Naive thymus-derived CD8-positive, alpha-beta T cell (primary cell): ENCODE results near the gene DUS1L. TPM values are rescaled to one million over a fixed set of nuclear protein-coding genes. Genes with fewer than 3 reads are reported as not detected.

Experiments
- ATAC-seq, 2 donors: fragments of 150-1000 bp; cut with Tn5 transposase in 1 of 2; sonication (Bioruptor Pico), chemical (Tn5 transposase) in 1 of 2; 1 replicate in 1 of 2; 2 replicates in 1 of 2; pipeline ENCODE4 v1.10.0; 2021; ENCODE audit warnings: mild to moderate bottlenecking in 2 of 2, moderate library complexity in 2 of 2
- POLR2A ChIA-PET: fragments of 350-600 bp; sonication (Branson Sonifier 250); formaldehyde crosslinking; loops from one replicate; lab custom pipeline; 2021; ENCODE audit warnings: antibody characterized with exemption; lab: Charles Lee
- DNase-seq, 10 donors: peaks; one replicate each; pipeline versions ENCODE4 v3.0.0 to v3.0.0-alpha.2; 2020 to 2022
- H3K27ac Mint-ChIP-seq, 10 donors: one replicate each; pipeline ENCODE4 v1.8.0; 2020 to 2022; ENCODE audit warnings: mild to moderate bottlenecking in 10 of 10, mixed read lengths in 10 of 10, moderate library complexity in 4 of 10, inconsistent platforms in 1 of 10
- H3K27me3 Mint-ChIP-seq, 5 donors: one replicate each; pipeline ENCODE4 v1.8.0; 2021 to 2022; ENCODE audit warnings: mixed read lengths in 5 of 5
- H3K36me3 Mint-ChIP-seq, 3 donors: one replicate each; pipeline ENCODE4 v1.8.0; 2020 to 2022; ENCODE audit warnings: mixed read lengths in 3 of 3, mild to moderate bottlenecking in 2 of 3, inconsistent platforms in 1 of 3
- H3K4me1 Mint-ChIP-seq, 4 donors: one replicate each; pipeline ENCODE4 v1.8.0; 2021 to 2022; ENCODE audit warnings: mixed read lengths in 4 of 4
- H3K4me3 Mint-ChIP-seq, 10 donors: one replicate each; pipeline ENCODE4 v1.8.0; 2020 to 2022; ENCODE audit warnings: mild to moderate bottlenecking in 10 of 10, mixed read lengths in 10 of 10, moderate library complexity in 6 of 10, inconsistent platforms in 1 of 10
- H3K9me3 Mint-ChIP-seq, 9 donors: one replicate each; pipeline ENCODE4 v1.8.0; 2020 to 2022; ENCODE audit warnings: mixed read lengths in 9 of 9, mild to moderate bottlenecking in 3 of 9, inconsistent platforms in 1 of 9, moderate library complexity in 1 of 9
- polyA plus RNA-seq, 3 donors: library from polyadenylated mRNA; unstranded; fragments of 300-500 nt; fragmentation: Illumina TruSeq; gene quantifications; one replicate each; pipeline ENCODE4 v1.2.3, GENCODE V29; 2021
- total RNA-seq, 8 experiments: library from RNA in 2 of 8; stranded (reverse) in 2 of 8; gene quantifications; one replicate each; pipeline ENCODE4 v1.2.3 and lab custom pipeline; 2021 to 2026

Gene DUS1L
- total and polyA plus RNA-seq, 5 experiments from 2014 or later: 68.6 to 167 (median 142) TPM

DNA sequence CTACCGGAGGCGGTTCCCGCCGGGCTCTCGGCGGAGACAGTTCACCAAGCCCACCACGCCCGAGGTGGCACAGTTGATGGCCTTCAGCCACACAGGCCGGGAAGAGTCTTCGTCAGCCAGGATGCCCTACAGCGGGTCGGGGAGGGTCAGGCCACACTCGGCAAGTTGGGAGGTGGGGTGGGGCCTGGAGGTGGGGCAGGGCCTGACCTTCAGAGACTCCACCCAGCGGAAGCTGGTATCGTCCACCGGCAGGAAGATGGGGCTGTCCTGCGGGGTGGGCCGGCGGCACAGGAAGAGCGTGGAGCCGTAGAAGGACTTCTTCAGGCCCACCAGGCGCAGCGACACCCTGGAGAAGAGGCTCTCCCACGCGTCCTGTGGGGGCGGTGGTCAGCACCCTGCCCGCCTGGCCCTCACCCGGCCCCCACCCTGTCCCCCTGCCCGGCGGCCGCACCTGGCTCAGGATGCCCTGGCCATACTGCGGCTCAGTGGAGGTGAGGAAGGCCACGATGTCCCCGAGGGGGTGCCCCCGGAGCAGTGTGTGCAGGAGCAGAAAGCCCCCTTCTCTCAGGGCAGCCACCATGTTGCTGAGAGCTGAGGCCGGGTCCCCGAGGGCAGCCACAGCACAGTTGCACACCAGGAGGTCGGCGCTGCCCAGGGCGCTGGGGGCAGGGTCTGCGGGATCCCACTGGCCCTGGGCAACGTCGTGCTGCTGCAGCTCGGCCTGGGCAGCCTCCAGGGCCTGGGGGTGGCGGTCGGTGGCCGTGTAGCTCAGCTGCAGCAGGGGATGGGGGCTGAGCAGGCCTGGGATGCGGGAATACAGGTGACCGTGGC lies 19.6 kb upstream of the DUS1L start:
- H3K27ac Mint-ChIP-seq: peak overlapping the region in 1 of 10 donors; percentile 44
- peak in 2 of 10 donors; percentile 5 to 32 for DNase-seq
- no peaks in the 10 kb centered on the region for H3K27me3 Mint-ChIP-seq

GRCh38 chr17:82084373-82085030 lies 18.9 kb upstream of the DUS1L start:
- no peak overlapping the region for H3K4me3 Mint-ChIP-seq
- DNase-seq (peak in 1 of 10 donors; percentile 3), ATAC-seq (no peak)
- peaks cover 0 to 31% (median 3%) of the 10 kb centered on the region in 3 donors for H3K36me3 Mint-ChIP-seq
- H3K4me1 Mint-ChIP-seq: no peaks in the 10 kb centered on the region
- no peaks in the 10 kb centered on the region for H3K9me3 Mint-ChIP-seq
- POLR2A ChIA-PET: no interaction called here
- no peaks in the 10 kb centered on the region for H3K27me3 Mint-ChIP-seq
- peak overlapping the region in 1 of 10 donors; percentile 9 for H3K27ac Mint-ChIP-seq

More for the DNA sequence above, 19.6 kb upstream of the DUS1L start:
- H3K4me1 Mint-ChIP-seq: no peaks in the 10 kb centered on the region
- no peak for ATAC-seq
- POLR2A ChIA-PET: no interaction called here
- no peaks in the 10 kb centered on the region for H3K9me3 Mint-ChIP-seq
- no peak overlapping the region for H3K4me3 Mint-ChIP-seq
- peaks cover 0 to 26% (median 0%) of the 10 kb centered on the region in 3 donors for H3K36me3 Mint-ChIP-seq

DNA sequence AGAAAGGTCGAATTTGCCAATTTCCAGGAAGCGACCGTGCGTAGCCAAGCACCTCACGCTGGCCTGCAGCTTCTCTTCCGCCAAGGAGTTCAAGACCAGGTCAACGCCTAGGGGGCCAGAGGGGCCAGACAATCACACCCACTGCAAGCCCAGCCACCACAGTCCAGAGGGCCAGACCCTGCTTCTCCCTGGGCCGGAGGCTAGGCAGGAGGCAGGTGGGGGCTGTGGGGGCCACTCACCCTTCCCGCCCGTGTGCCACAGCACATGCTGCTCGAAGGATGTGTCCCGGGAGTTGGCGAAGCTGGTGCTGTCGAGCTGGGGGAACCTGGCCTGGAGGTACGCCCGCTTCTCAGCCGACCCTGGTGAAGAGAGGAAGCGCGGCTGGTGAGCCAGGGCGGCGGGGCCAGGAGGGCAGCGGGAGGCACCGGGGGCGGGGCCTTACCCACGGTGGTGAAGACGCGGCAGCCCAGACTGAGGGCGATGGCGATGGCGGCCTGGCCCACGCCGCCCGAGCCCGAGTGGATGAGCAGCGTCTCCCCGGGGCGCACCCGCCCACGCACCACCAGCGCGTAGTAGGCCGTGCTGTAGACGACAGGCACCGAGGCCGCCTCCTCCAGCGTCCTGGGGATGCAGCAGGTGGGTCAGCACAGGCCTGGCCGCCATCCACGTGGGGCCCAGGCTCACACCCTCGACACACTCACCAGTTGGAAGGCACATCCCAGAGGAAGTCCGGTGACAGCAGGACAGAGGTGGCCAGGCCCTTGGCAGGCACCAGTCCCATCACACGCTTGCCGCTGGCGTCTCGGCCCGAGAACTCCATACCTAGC lies 18.1 kb upstream of the DUS1L start:
- Mint-ChIP-seq H3K4me1 (no peaks in the 10 kb centered on the region), H3K27me3 (no peaks in the 10 kb centered on the region), H3K4me3 (no peak overlapping the region), H3K9me3 (no peaks in the 10 kb centered on the region), H3K27ac (no peak overlapping the region), H3K36me3 (peaks cover 0 to 34% (median 5%) of the 10 kb centered on the region in 3 donors)
- no peak for ATAC-seq
- POLR2A ChIA-PET: no interaction called here
- no peak for DNase-seq

- no peaks in the 10 kb centered on the region for H3K27me3 Mint-ChIP-seq
- no peaks in the 10 kb centered on the region for H3K4me1 Mint-ChIP-seq
- H3K9me3 Mint-ChIP-seq: no peaks in the 10 kb centered on the region
- H3K36me3 Mint-ChIP-seq: peaks cover 0 to 33% (median 5%) of the 10 kb centered on the region in 3 donors
- ATAC-seq (no peak), DNase-seq (no peak)
- POLR2A ChIA-PET: interaction anchor here (1.0 kb wide), 1 partner anchor 43 kb away, joined by 3 read pairs; no protein-coding TSS in a partner anchor
- H3K27ac Mint-ChIP-seq: no peak overlapping the region
- H3K4me3 Mint-ChIP-seq: no peak overlapping the region
These were observed 17.4 kb upstream of the DUS1L start for GRCh38 chr17:82083009-82083408.

GRCh38 chr17:82082456-82082855 lies 16.9 kb upstream of the DUS1L start:
- ATAC-seq (no peak), DNase-seq (no peak)
- H3K9me3 Mint-ChIP-seq: no peaks in the 10 kb centered on the region
- POLR2A ChIA-PET: interaction anchor here (1.0 kb wide), 1 partner anchor 44 kb away, joined by 3 read pairs; no protein-coding TSS in a partner anchor
- no peaks in the 10 kb centered on the region for H3K4me1 Mint-ChIP-seq
- no peak overlapping the region for H3K4me3 Mint-ChIP-seq
- H3K36me3 Mint-ChIP-seq: peaks cover 0 to 31% (median 5%) of the 10 kb centered on the region in 3 donors
- H3K27me3 Mint-ChIP-seq: no peaks in the 10 kb centered on the region
- H3K27ac Mint-ChIP-seq: no peak overlapping the region

GRCh38 chr17:82081966-82082365 lies 16.4 kb upstream of the DUS1L start:
- no peak for ATAC-seq

DNA sequence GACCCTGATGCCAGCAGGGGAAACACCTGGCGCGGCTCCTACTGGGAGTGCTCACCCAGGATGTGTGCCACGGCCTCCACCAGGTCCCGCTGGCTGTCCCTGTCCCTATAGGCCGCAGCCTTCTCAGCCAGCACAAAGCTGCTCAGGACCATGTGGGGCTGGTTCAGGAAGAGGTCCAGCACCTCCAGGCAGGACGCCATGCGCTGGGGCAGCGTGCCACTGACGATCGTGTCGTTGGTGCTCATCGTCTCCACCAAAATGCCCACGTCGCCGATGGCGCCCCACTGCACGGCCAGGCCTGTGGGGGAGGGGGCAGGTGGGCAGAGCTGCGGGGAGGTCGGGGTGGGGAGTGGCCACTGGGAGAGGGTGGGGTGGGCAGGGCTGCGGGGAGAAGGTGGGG lies 15.9 kb upstream of the DUS1L start:
- DNase-seq (no peak), ATAC-seq (no peak)
- H3K27me3 Mint-ChIP-seq: no peaks in the 10 kb centered on the region
- H3K4me1 Mint-ChIP-seq: no peaks in the 10 kb centered on the region
- H3K27ac Mint-ChIP-seq: peak overlapping the region in 1 of 10 donors; percentile 13
- no peaks in the 10 kb centered on the region for H3K9me3 Mint-ChIP-seq
- POLR2A ChIA-PET: no interaction called here
- no peak overlapping the region for H3K4me3 Mint-ChIP-seq
- peaks cover 0 to 29% (median 5%) of the 10 kb centered on the region in 3 donors for H3K36me3 Mint-ChIP-seq

More at GRCh38 chr17:82081966-82082365, 16.4 kb upstream of the DUS1L start:
- Mint-ChIP-seq H3K27ac (no peak overlapping the region), H3K36me3 (peaks cover 0 to 30% (median 5%) of the 10 kb centered on the region in 3 donors), H3K4me1 (no peaks in the 10 kb centered on the region), H3K9me3 (no peaks in the 10 kb centered on the region), H3K27me3 (no peaks in the 10 kb centered on the region), H3K4me3 (no peak overlapping the region)
- no peak for DNase-seq
- POLR2A ChIA-PET: no interaction called here

- no peaks in the 10 kb centered on the region for H3K27me3 Mint-ChIP-seq
- no peak overlapping the region for H3K4me3 Mint-ChIP-seq
- POLR2A ChIA-PET: no interaction called here
- peak overlapping the region in 1 of 10 donors; percentile 13 for H3K27ac Mint-ChIP-seq
- no peaks in the 10 kb centered on the region for H3K4me1 Mint-ChIP-seq
- no peaks in the 10 kb centered on the region for H3K9me3 Mint-ChIP-seq
- ATAC-seq: no peak
- DNase-seq: no peak
- peaks cover 0 to 29% (median 5%) of the 10 kb centered on the region in 3 donors for H3K36me3 Mint-ChIP-seq
These were observed 15.3 kb upstream of the DUS1L start for GRCh38 chr17:82080789-82081464.

- H3K27ac Mint-ChIP-seq: peak overlapping the region in 1 of 10 donors; percentile 40
- POLR2A ChIA-PET: no interaction called here
- no peaks in the 10 kb centered on the region for H3K9me3 Mint-ChIP-seq
- peaks cover 0 to 29% (median 5%) of the 10 kb centered on the region in 3 donors for H3K36me3 Mint-ChIP-seq
- H3K4me1 Mint-ChIP-seq: no peaks in the 10 kb centered on the region
- H3K4me3 Mint-ChIP-seq: no peak overlapping the region
- no peaks in the 10 kb centered on the region for H3K27me3 Mint-ChIP-seq
- ATAC-seq (no peak), DNase-seq (no peak)
These were observed 14.6 kb upstream of the DUS1L start for GRCh38 chr17:82080048-82080788.

- Mint-ChIP-seq H3K27me3 (no peaks in the 10 kb centered on the region), H3K36me3 (peaks cover 0 to 25% (median 5%) of the 10 kb centered on the region in 3 donors), H3K27ac (no peak overlapping the region), H3K4me3 (peak overlapping the region in 1 of 10 donors; percentile 14), H3K9me3 (no peaks in the 10 kb centered on the region), H3K4me1 (no peaks in the 10 kb centered on the region)
- DNase-seq (no peak), ATAC-seq (no peak)
- POLR2A ChIA-PET: interaction anchor here (0.6 kb wide), 1 partner anchor 515 kb away, joined by 8 read pairs; no protein-coding TSS in a partner anchor
These were observed 13.5 kb upstream of the DUS1L start for GRCh38 chr17:82079001-82079677.

- Mint-ChIP-seq H3K36me3 (peaks cover 0 to 21% (median 5%) of the 10 kb centered on the region in 3 donors), H3K27ac (peak overlapping the region in 1 of 10 donors; percentile 71), H3K27me3 (no peaks in the 10 kb centered on the region), H3K9me3 (no peaks in the 10 kb centered on the region), H3K4me3 (no peak overlapping the region), H3K4me1 (no peaks in the 10 kb centered on the region)
- DNase-seq (no peak), ATAC-seq (no peak)
- POLR2A ChIA-PET: no interaction called here
These were observed 12.8 kb upstream of the DUS1L start for GRCh38 chr17:82078433-82078832.
